Neuronal stem cell (in vitro differentiated cells): ENCODE data around the gene PFKP.

Source experiments
- DNase-seq: peaks from one replicate; pipeline ENCODE4 v3.0.0-alpha.2; 2013; ENCODE audit warnings: low spot score
- H2AFZ ChIP-seq: one replicate; pipeline ENCODE4 v1.6.1; 2013; ENCODE audit warnings: mild to moderate bottlenecking, low read length, inconsistent platforms
- H2AK5ac ChIP-seq: 2 replicates; pipeline ENCODE4 v1.6.1; 2013; ENCODE audit warnings: low read depth, mild to moderate bottlenecking, inconsistent platforms, low read length, moderate library complexity, mixed read lengths
- H2BK120ac ChIP-seq: 2 replicates; pipeline ENCODE4 v1.6.1; 2013; ENCODE audit warnings: low read depth, mild to moderate bottlenecking, inconsistent platforms, low read length, moderate library complexity, mixed read lengths
- H2BK12ac ChIP-seq: one replicate; pipeline ENCODE4 v1.6.1; 2013; ENCODE audit warnings: low read length, inconsistent platforms
- H2BK15ac ChIP-seq: 2 replicates; pipeline ENCODE4 v1.6.1; 2013; ENCODE audit warnings: mild to moderate bottlenecking, low read length, inconsistent platforms, mixed read lengths
- H2BK5ac ChIP-seq: one replicate; pipeline ENCODE4 v1.6.1; 2013; ENCODE audit warnings: inconsistent platforms, mild to moderate bottlenecking, low read length, moderate library complexity
- H3K14ac ChIP-seq: one replicate; pipeline ENCODE4 v1.6.1; 2013; ENCODE audit warnings: low read length, inconsistent platforms
- H3K18ac ChIP-seq: 2 replicates; pipeline ENCODE4 v1.6.1; 2013; ENCODE audit warnings: low read length, inconsistent platforms
- H3K23ac ChIP-seq: 2 replicates; pipeline ENCODE4 v1.6.1; 2013; ENCODE audit warnings: low read depth, mild to moderate bottlenecking, mixed read lengths, low read length, inconsistent platforms; ENCODE audit not compliant: poor library complexity
- H3K27ac ChIP-seq: replicated peaks from 3 replicates; pipeline ENCODE4 v1.5.1; 2013; ENCODE audit warnings: low read length, inconsistent platforms
- H3K27me3 ChIP-seq, 3 experiments: 2 replicates each; pipeline ENCODE4 v1.6.1; 2013; ENCODE audit warnings: low read length in 3 of 3, mild to moderate bottlenecking in 2 of 3, inconsistent platforms in 1 of 3, low read depth in 1 of 3, mixed read lengths in 1 of 3, moderate library complexity in 1 of 3; ENCODE audit not compliant: control insufficient read depth in 3 of 3, insufficient read depth in 3 of 3
- H3K36me3 ChIP-seq, 2 donors: replicated peaks in 1 of 2; 2 replicates each; pipeline ENCODE4 v1.6.1; 2013; ENCODE audit warnings: low read length in 2 of 2; ENCODE audit not compliant: control insufficient read depth in 2 of 2, insufficient read depth in 2 of 2
- H3K4ac ChIP-seq: 2 replicates; pipeline ENCODE4 v1.6.1; 2013; ENCODE audit warnings: inconsistent platforms, mild to moderate bottlenecking, low read length, moderate library complexity
- H3K4me1 ChIP-seq, 2 donors: 1 replicate in 1 of 2; 2 replicates in 1 of 2; pipeline ENCODE4 v1.6.1; 2013; ENCODE audit warnings: low read length in 2 of 2, low read depth in 1 of 2; ENCODE audit not compliant: control insufficient read depth in 2 of 2, insufficient read depth in 1 of 2
- H3K4me2 ChIP-seq: one replicate; pipeline ENCODE4 v1.6.1; 2013; ENCODE audit warnings: mild to moderate bottlenecking, low read length, inconsistent platforms; ENCODE audit not compliant: insufficient read depth, poor library complexity, severe bottlenecking
- H3K4me3 ChIP-seq, 2 donors: 2 replicates each; pipeline ENCODE4 v1.5.1; 2013; ENCODE audit warnings: low read length in 2 of 2, mild to moderate bottlenecking in 2 of 2, inconsistent platforms in 1 of 2, moderate library complexity in 1 of 2
- H3K79me1 ChIP-seq: one replicate; pipeline ENCODE4 v1.6.1; 2013; ENCODE audit warnings: low read depth, mild to moderate bottlenecking, inconsistent platforms, low read length, moderate library complexity
- H3K9ac ChIP-seq: one replicate; pipeline ENCODE4 v1.6.1; 2013; ENCODE audit warnings: mild to moderate bottlenecking, low read depth, low read length, inconsistent platforms; ENCODE audit not compliant: poor library complexity
- H3K9me3 ChIP-seq, 2 donors: replicated peaks in 1 of 2; 2 replicates each; pipeline versions ENCODE3 to v1.6.1; 2013; ENCODE audit warnings: low read length in 2 of 2, mild to moderate bottlenecking in 2 of 2, inconsistent platforms in 1 of 2, low read depth in 1 of 2, mixed read lengths in 1 of 2, moderate library complexity in 1 of 2; ENCODE audit not compliant: control insufficient read depth in 2 of 2, insufficient read depth in 1 of 2
- H4K8ac ChIP-seq: one replicate; pipeline ENCODE4 v1.6.1; 2013; ENCODE audit warnings: low read depth, mild to moderate bottlenecking, inconsistent platforms, low read length, moderate library complexity
- H4K91ac ChIP-seq: one replicate; pipeline ENCODE4 v1.6.1; 2013; ENCODE audit warnings: low read length, low read depth, mild to moderate bottlenecking, inconsistent platforms; ENCODE audit not compliant: poor library complexity
- WGBS, 2 donors: extraction: QIAGEN DNeasy Blood & Tissue Kit; methylation state at CpG; one replicate each; pipeline ENCODE4 v1.1.7; 2013; ENCODE audit warnings: missing lambda C conversion rate in 2 of 2, mixed read lengths in 1 of 2; ENCODE audit not compliant: insufficient read length in 2 of 2, insufficient replicate concordance in 1 of 2; ENCODE audit errors: extremely low coverage in 2 of 2; 5-methylcytosine and 5-hydroxymethylcytosine counted together

PFKP gene

GRCh38 chr10:3123571-3124411, 56.4 kb downstream of the PFKP start:
- no peak overlapping the region for H2BK5ac ChIP-seq
- no peak for DNase-seq
- H3K4me1 ChIP-seq = peaks cover 0 to 13% of the 10 kb centered on the region in 2 donors
- peak overlapping the region; percentile 44 for H3K18ac ChIP-seq
- H3K4ac ChIP-seq = no peak overlapping the region
- no peak overlapping the region for H3K14ac ChIP-seq
- no peak overlapping the region for H2AFZ ChIP-seq
- H2BK15ac ChIP-seq = no peak overlapping the region
- peak overlapping the region; percentile 31 for H2AK5ac ChIP-seq
- no CpG with 5 or more reads among the region's 32 CpGs for WGBS, 2 donors
- H3K9me3 ChIP-seq = peaks cover 0 to under 1% of the 10 kb centered on the region in 2 donors
- H3K4me2 ChIP-seq = no peak overlapping the region
- no peak overlapping the region for H3K27ac ChIP-seq
- H4K91ac ChIP-seq = no peak overlapping the region
- no peaks in the 10 kb centered on the region for H3K27me3 ChIP-seq
- H4K8ac ChIP-seq = no peak overlapping the region
- H3K36me3 ChIP-seq = peaks cover 0 to 11% of the 10 kb centered on the region in 2 donors
- H2BK12ac ChIP-seq = no peak overlapping the region
- H3K23ac ChIP-seq = peak overlapping the region; percentile 17
- H3K9ac ChIP-seq = no peak overlapping the region
- H3K79me1 ChIP-seq = no peaks in the 10 kb centered on the region
- no peak overlapping the region for H2BK120ac ChIP-seq
- no peak overlapping the region for H3K4me3 ChIP-seq

- no peak for DNase-seq
- peak overlapping the region; percentile 68 for H3K18ac ChIP-seq
- no peaks in the 10 kb centered on the region for H3K27me3 ChIP-seq
- peak overlapping the region; percentile 31 for H2AK5ac ChIP-seq
- WGBS, 2 donors = no CpG with 5 or more reads among the region's 40 CpGs
- peaks cover 0 to 13% of the 10 kb centered on the region in 2 donors for H3K4me1 ChIP-seq
- H3K4me3 ChIP-seq = no peak overlapping the region
- no peak overlapping the region for H2BK5ac ChIP-seq
- no peaks in the 10 kb centered on the region for H3K9me3 ChIP-seq
- no peak overlapping the region for H3K4me2 ChIP-seq
- peak overlapping the region; percentile 17 for H2AFZ ChIP-seq
- H4K8ac ChIP-seq = no peak overlapping the region
- H2BK120ac ChIP-seq = no peak overlapping the region
- no peak overlapping the region for H3K14ac ChIP-seq
- no peak overlapping the region for H3K9ac ChIP-seq
- no peak overlapping the region for H3K27ac ChIP-seq
- peaks cover 0 to 11% of the 10 kb centered on the region in 2 donors for H3K36me3 ChIP-seq
- H4K91ac ChIP-seq = no peak overlapping the region
- no peaks in the 10 kb centered on the region for H3K79me1 ChIP-seq
- no peak overlapping the region for H3K4ac ChIP-seq
- H3K23ac ChIP-seq = no peak overlapping the region
- H2BK12ac ChIP-seq = peak overlapping the region; percentile 63
- peak overlapping the region; percentile 5 for H2BK15ac ChIP-seq
Measured at GRCh38 chr10:3124412-3125175, 57.2 kb downstream of the PFKP start.

- Histone ChIP-seq H3K36me3 (peaks cover 6 to 12% of the 10 kb centered on the region in 2 donors), H2BK15ac (peak overlapping the region; percentile 46), H2BK5ac (no peak overlapping the region), H3K4me1 (peaks cover 0 to 13% of the 10 kb centered on the region in 2 donors), H3K27me3 (no peaks in the 10 kb centered on the region), H2AFZ (peak overlapping the region; percentile 3), H3K4ac (no peak overlapping the region), H2BK120ac (peak overlapping the region; percentile 24), H3K9ac (no peak overlapping the region), H2AK5ac (peak overlapping the region; percentile 89), H3K9me3 (no peaks in the 10 kb centered on the region), H3K79me1 (no peaks in the 10 kb centered on the region), H3K4me3 (no peak overlapping the region), H3K27ac (no peak overlapping the region), H4K8ac (no peak overlapping the region), H4K91ac (no peak overlapping the region), H2BK12ac (no peak overlapping the region), H3K14ac (peak overlapping the region; percentile 39), H3K23ac (no peak overlapping the region), H3K4me2 (no peak overlapping the region), H3K18ac (peak overlapping the region; percentile 11)
- WGBS, 2 donors = no CpG with 5 or more reads among the region's 24 CpGs
- DNase-seq = no peak
Measured at GRCh38 chr10:3125527-3126170, 58.3 kb downstream of the PFKP start.
